PFSK-1 (cell line): ENCODE results near the gene PCGF2.

ENCODE experiments used
- FOXP2 ChIP-seq: optimal IDR thresholded peaks from 2 replicates; pipeline ENCODE3; 2011; ENCODE audit warnings: borderline replicate concordance, control low read depth, inconsistent platforms; ENCODE audit not compliant: insufficient read depth; ENCODE audit errors: extremely low read length, extremely low read depth
- POLR2AphosphoS5 ChIP-seq: IDR thresholded peaks from 2 replicates; pipeline ENCODE4 v1.6.1; 2012; ENCODE audit warnings: low read depth, mild to moderate bottlenecking, control low read depth, low read length, moderate library complexity
- SIN3A ChIP-seq: IDR thresholded peaks from 2 replicates; pipeline ENCODE4 v1.6.1; 2012; ENCODE audit warnings: mild to moderate bottlenecking, low read length, moderate library complexity, borderline replicate concordance; ENCODE audit not compliant: insufficient read depth
- TAF1 ChIP-seq: IDR thresholded peaks from 2 replicates; pipeline ENCODE4 v1.6.1; 2012; ENCODE audit warnings: low read length, control low read depth, borderline replicate concordance; ENCODE audit not compliant: insufficient read depth
- TF ChIP-seq, protein P1 (sequence below), 2 experiments: IDR thresholded peaks; 2 replicates each; pipeline versions ENCODE4 v1.6.1 to v1.8.0; 2011 to 2012; ENCODE audit warnings: low read depth in 2 of 2, low read length in 2 of 2, control low read depth in 1 of 2, inconsistent platforms in 1 of 2, mild to moderate bottlenecking in 1 of 2, moderate library complexity in 1 of 2; ENCODE audit not compliant: insufficient read depth in 1 of 2

The PCGF2 gene

DNA sequence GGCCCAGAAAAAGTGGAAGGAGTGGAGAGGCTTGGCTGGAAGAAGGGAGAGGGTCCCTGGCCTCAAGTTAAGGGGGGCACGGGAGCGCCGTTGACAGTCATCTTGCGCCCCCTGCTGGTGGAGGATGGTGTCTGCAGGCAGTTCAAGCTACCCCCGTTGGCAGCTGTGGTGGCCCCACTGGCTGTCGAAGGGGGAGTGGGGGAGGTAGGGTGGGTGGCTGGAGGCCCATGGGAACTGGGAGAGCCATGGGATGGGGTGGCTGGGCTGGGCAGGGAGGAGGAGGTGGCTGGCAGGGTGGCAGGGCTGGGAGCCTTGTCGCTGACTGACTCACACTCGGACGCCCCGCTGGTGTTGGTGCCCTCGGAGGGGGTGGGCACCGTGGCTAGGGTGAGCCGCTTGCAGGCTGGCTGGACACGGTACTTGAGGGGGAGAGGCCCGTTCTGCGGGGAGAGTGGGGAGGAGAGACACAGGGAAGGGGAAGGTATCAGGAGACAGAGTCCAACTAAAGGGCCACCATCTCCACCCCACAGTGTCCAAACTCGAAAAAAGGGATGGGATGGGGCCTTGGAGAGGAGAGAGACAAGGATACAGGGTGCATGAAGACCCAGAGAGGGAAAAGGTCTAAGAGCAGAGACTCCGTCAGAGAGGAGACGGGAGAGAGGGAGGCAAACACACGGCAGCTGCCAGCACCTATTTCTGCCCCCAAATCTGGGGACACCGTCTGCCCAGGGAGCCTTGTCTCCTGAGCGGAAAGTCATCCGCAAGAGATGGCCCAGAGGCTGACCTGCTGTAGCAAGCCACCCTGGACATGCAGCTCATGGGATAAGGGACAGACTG lies 12.8 kb downstream of the PCGF2 start:
- peak; percentile 12 for TF ChIP-seq FOXP2
- no peak for TF ChIP-seq POLR2AphosphoS5

DNA sequence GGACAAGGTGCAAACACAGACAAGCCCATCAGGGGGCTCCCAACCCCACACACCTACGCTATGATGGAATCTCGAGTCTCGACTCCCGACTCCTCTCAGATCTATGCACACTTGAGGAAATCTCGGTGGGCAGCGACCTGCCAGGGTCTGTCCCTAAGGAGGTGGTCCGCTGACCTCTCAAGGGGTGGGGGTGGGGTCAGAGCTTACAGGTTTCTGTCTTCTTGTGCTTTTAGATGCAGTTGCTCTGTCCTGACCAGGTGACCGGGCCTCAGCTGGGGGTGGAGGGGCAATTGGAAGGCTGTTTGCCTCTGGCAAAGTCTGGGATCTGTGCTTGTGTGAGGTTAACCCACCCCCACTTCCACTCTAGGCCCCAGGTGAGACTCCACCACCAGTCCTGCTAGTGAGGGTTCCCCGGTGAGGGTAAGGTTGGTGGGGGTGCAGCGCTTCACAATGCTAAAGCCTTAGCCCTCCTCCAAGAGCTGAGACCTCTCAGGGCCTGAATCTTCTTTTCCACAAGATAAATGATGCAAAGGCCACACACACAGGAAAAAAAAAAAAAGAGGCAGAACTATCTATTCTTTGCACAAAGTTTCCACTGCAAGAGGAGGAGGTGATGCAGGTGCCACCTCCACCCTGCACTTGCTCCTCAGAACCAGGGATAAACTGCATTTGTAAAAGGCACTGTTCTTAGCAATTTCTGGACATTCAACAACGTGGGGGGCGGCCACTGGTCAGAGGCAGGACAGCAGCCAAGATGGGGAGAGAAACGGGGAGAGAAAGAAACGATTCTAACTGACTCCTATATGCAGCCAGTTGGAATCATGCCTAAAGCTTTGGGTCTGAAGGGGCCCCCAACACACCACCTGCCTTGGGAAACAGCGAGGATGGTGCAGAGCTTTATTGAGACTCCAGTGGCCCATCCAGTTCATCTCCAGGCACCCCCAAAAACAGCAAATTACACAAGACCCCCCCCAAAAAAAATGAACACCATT lies 13.9 kb downstream of the PCGF2 start:
- TF ChIP-seq SIN3A: no peak
- TF ChIP-seq POLR2AphosphoS5: peak; percentile 50; the same call in 1 of the 2 replicates

DNA sequence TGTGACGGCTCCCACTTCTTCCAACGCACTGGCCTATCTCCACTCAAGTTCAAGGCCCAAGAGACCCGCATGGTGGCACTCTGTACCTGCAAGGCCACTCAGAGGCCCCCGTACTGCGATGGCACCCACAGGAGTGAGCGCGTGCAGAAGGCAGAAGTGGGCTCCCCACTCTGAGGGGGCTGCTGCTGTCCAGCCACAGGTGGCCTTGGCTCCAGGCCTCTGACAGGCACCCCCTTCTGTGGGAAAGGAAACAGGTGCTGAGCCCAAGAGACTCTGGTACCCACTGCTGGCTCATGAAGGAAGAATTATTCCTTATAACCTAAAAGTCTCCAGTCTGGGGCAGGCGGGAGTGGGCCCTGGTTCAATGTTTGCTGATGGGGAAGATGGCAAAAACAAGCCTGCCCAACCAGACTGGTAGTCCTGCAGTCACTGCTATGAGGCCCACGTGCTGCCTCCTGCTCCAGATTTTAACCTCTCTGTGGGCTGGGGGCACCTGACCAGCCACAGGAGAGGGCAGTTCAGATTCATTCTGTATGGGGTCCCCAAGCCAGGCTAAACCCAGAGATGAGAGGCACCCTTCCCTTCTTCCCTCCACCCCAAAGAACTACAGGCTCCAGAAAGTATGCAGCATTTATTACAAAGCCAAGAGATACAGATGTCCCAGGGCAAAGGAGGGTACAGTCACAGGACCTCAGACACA lies 14.7 kb downstream of the PCGF2 start:
- TF ChIP-seq SIN3A (peak; percentile 46; the same call in 1 of the 2 replicates), POLR2AphosphoS5 (no peak), TAF1 (no peak), FOXP2 (no peak)
- TF ChIP-seq, protein P1, sequence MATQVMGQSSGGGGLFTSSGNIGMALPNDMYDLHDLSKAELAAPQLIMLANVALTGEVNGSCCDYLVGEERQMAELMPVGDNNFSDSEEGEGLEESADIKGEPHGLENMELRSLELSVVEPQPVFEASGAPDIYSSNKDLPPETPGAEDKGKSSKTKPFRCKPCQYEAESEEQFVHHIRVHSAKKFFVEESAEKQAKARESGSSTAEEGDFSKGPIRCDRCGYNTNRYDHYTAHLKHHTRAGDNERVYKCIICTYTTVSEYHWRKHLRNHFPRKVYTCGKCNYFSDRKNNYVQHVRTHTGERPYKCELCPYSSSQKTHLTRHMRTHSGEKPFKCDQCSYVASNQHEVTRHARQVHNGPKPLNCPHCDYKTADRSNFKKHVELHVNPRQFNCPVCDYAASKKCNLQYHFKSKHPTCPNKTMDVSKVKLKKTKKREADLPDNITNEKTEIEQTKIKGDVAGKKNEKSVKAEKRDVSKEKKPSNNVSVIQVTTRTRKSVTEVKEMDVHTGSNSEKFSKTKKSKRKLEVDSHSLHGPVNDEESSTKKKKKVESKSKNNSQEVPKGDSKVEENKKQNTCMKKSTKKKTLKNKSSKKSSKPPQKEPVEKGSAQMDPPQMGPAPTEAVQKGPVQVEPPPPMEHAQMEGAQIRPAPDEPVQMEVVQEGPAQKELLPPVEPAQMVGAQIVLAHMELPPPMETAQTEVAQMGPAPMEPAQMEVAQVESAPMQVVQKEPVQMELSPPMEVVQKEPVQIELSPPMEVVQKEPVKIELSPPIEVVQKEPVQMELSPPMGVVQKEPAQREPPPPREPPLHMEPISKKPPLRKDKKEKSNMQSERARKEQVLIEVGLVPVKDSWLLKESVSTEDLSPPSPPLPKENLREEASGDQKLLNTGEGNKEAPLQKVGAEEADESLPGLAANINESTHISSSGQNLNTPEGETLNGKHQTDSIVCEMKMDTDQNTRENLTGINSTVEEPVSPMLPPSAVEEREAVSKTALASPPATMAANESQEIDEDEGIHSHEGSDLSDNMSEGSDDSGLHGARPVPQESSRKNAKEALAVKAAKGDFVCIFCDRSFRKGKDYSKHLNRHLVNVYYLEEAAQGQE (IDR thresholded peaks at IDR 0.05; ENCODE audit: insufficient read depth in 1 of 2, low read depth in 2 of 2, low read length in 2 of 2): no peak

DNA sequence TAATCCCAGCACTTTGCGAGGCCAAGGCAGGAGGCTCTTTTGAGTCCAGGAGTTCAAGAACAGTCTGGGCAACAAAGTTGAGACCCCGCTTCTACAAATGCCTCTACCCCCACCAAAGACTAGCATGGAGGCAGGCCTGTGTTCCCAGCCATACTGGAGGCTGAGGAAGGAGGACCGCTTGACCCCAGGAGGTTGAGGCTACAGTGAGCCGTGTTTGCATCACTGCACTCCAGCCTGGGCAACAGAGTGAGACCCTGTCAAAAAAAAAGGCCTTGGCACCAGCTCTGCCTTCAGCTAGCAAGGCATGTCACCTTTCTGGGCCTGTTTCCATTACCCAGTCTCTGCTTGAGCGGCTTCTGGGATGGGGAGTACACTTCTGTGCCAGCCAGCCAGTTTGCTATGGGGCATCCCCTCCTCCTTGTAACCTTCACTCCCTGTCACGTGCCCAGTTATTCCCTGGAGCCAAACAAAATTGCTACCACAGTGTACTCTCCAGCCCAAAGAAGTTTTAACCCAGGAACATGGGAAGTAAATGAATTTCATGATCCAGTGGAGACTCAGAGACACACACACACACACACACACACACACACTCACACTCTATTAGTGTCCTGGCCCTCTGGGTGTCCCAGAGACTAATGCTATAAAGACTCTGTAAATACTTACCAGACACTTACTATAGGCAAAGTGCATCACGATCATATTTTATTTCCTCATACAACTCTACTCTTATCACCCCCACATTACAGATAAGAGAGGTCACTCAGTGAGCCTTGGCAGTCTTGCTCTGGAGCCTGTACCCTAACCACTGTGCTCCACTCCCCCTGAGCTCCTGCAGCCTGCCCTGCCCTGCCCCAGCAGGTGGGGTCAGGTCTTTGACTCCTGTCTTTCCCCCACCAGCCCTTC lies 15.5 kb downstream of the PCGF2 start:
- TF ChIP-seq POLR2AphosphoS5 (no peak), SIN3A (no peak), FOXP2 (no peak), TAF1 (no peak)
- TF ChIP-seq, protein P1 (IDR thresholded peaks at IDR 0.05; ENCODE audit: insufficient read depth in 1 of 2, low read depth in 2 of 2, low read length in 2 of 2): no peak

DNA sequence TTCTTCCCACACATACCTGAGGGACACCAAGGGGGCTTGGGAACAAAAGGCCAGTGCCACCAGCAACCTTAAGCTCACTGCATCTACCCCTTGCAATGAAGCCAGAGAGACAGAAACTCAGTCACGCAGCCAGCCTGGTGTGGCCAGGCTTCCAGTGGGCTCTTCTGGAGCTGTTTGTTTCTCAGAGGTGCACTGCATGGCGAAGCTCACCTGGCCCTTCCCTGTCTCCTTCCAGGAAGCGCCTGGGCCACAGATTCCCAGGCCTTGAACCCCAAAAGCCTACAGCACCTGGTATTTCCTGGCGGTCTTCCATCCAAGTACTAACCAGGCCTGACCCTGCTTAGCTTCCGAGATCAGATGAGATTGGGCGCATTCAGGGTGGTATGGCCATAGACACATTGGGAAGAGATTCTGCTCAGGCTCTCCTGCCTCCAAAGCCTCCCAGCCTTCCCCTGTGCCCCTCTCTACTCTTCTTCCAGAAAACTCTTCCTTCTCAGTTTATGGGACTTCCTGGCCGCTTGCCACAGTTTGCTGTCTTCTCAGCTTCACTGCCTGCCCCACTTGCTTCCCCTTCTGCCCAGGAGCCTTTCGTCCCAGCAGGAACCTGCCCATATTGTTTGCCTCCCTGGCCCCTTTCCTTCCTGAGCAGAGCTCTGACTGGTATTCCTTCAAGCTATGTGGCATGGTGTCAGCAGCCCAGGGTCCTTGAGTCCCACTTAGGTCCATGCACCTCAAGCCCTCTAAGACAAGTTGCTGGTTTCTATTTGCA lies 16.4 kb downstream of the PCGF2 start:
- TF ChIP-seq, protein P1 (IDR thresholded peaks at IDR 0.05; ENCODE audit: insufficient read depth in 1 of 2, low read depth in 2 of 2, low read length in 2 of 2): no peak
- peak; percentile 52 for TF ChIP-seq POLR2AphosphoS5
